ENCODE results near the gene TMEM255B. TPM values are rescaled to one million over a fixed set of nuclear protein-coding genes. Genes with fewer than 3 reads are reported as not detected.

Gene TMEM255B
- total RNA-seq, 2 experiments from 2014 or later: 1.7 to 1.8 TPM

- ATAC-seq (no peak), DNase-seq (no peak)
- peaks cover 2% of the 10 kb centered on the region for H3K9me3 Mint-ChIP-seq
- H3K27me3 Mint-ChIP-seq: peaks cover 6% of the 10 kb centered on the region
- CTCF ChIA-PET: no interaction called here
- no peak overlapping the region for H3K4me3 Mint-ChIP-seq
- intact Hi-C loops (cut with micrococcal nuclease): no loop called here
- POLR2A ChIA-PET: no interaction called here
- peaks cover 5% of the 10 kb centered on the region for H3K4me1 Mint-ChIP-seq (ENCODE audit: low read depth)
- no peaks in the 10 kb centered on the region for H3K36me3 Mint-ChIP-seq (ENCODE audit: low read depth)
- TF ChIP-seq CTCF (IDR thresholded peaks at IDR 0.05): no peak
- no peak overlapping the region for H3K27ac Mint-ChIP-seq
Observed at GRCh38 chr13:113729187-113730019, 29.6 kb upstream of the TMEM255B start.

- Mint-ChIP-seq H3K36me3 (ENCODE audit: low read depth) (no peaks in the 10 kb centered on the region), H3K27me3 (peaks cover 6% of the 10 kb centered on the region), H3K9me3 (peaks cover 2% of the 10 kb centered on the region), H3K4me3 (no peak overlapping the region), H3K4me1 (ENCODE audit: low read depth) (no peaks in the 10 kb centered on the region), H3K27ac (no peak overlapping the region)
- TF ChIP-seq CTCF (IDR thresholded peaks at IDR 0.05): no peak
- ChIA-PET CTCF (interaction anchor here (0.9 to 1.3 kb wide), 2 partner anchors 9 to 12 kb away, joined by 3 read pairs; no protein-coding TSS in a partner anchor), POLR2A (no interaction called here)
- intact Hi-C loops (cut with micrococcal nuclease): no loop called here
- DNase-seq (no peak), ATAC-seq (no peak)
Observed at GRCh38 chr13:113730258-113730691, 28.8 kb upstream of the TMEM255B start.

GRCh38 chr13:113730831-113731191 lies 28.2 kb upstream of the TMEM255B start:
- ATAC-seq (peak; percentile 25), DNase-seq (no peak)
- ChIA-PET POLR2A (no interaction called here), CTCF (interaction anchor here (0.9 to 1.3 kb wide), 2 partner anchors 9 to 11 kb away, joined by 3 read pairs; no protein-coding TSS in a partner anchor)
- Mint-ChIP-seq H3K27ac (no peak overlapping the region), H3K27me3 (peaks cover 6% of the 10 kb centered on the region), H3K4me3 (no peak overlapping the region), H3K36me3 (ENCODE audit: low read depth) (no peaks in the 10 kb centered on the region), H3K4me1 (ENCODE audit: low read depth) (no peaks in the 10 kb centered on the region), H3K9me3 (peaks cover 2% of the 10 kb centered on the region)
- peak; percentile 22 for TF ChIP-seq CTCF (IDR thresholded peaks at IDR 0.05)
- intact Hi-C loops (cut with micrococcal nuclease): no loop called here

- Mint-ChIP-seq H3K4me1 (ENCODE audit: low read depth) (no peaks in the 10 kb centered on the region), H3K4me3 (no peak overlapping the region), H3K27me3 (peaks cover 6% of the 10 kb centered on the region), H3K36me3 (ENCODE audit: low read depth) (no peaks in the 10 kb centered on the region), H3K27ac (no peak overlapping the region), H3K9me3 (peaks cover 2% of the 10 kb centered on the region)
- DNase-seq (no peak), ATAC-seq (no peak)
- intact Hi-C loops (cut with micrococcal nuclease): no loop called here
- peak; percentile 7 for TF ChIP-seq CTCF (IDR thresholded peaks at IDR 0.05)
- ChIA-PET CTCF (interaction anchor here (0.9 to 1.3 kb wide), 2 partner anchors 8 to 10 kb away, joined by 3 read pairs; no protein-coding TSS in a partner anchor), POLR2A (no interaction called here)
Observed at GRCh38 chr13:113731192-113732175, 27.5 kb upstream of the TMEM255B start.
